K562 (cell line): Measurements from ENCODE around the gene MPRIP. TPM values are rescaled to one million over a fixed set of nuclear protein-coding genes. Genes with fewer than 3 reads are reported as not detected.

Experiments used
- ATAC-seq: fragments of 200-7000 bp; cut with Tn5 transposase; 3 replicates; pipeline ENCODE4 v1.9.1; 2020; ENCODE audit warnings: moderate library complexity
- BruUV-seq: library from RNA; stranded (reverse); fragments of 400-500 nt; replicated peaks from 2 replicates; lab custom pipeline; 2021; lab: Mats Ljungman, UMichigan
- CTCF ChIA-PET: fragments of 300-600 bp; formaldehyde crosslinking; extraction: SDS; loops from one replicate; lab custom pipeline; 2021; ENCODE audit warnings: low intra/inter-chr PET ratio; lab: Yijun Ruan, JAX
- POLR2A ChIA-PET: fragments of 300-600, 350-650 bp; sonication (Branson Sonifier 250); formaldehyde crosslinking; extraction: SDS; loops from one replicate; lab custom pipeline; 2021; ENCODE audit warnings: antibody characterized with exemption, inconsistent platforms; lab: Yijun Ruan, JAX
- DNase-seq, 4 experiments: peaks; one replicate each; pipeline versions ENCODE4 v3.0.0 to v3.0.0-alpha.2; 2011 to 2018; ENCODE audit warnings: low spot score in 3 of 4, mixed read lengths in 3 of 4; ENCODE audit errors: extremely low read depth in 1 of 4
- FAIRE-seq: peaks from 2 replicates; lab custom pipeline; 2011; peaks lifted over from hg19 to GRCh38; lab: Jason Lieb, UNC
- H2AFZ ChIP-seq: 2 replicates; pipeline ENCODE4 v1.6.0; 2011; ENCODE audit warnings: low read depth, low read length, control low read depth, inconsistent platforms
- H3K27ac ChIP-seq: fragments of 200-600 bp; 3 replicates; pipeline ENCODE4 v1.8.0; 2011; ENCODE audit warnings: low read depth, mild to moderate bottlenecking, control low read depth, inconsistent platforms, low read length, moderate library complexity, mixed read lengths; ENCODE audit errors: extremely low read depth
- H3K27me3 ChIP-seq, 2 experiments: fragments of 300-600 bp in 1 of 2; 2 replicates in 1 of 2; 3 replicates in 1 of 2; pipeline versions ENCODE4 v1.6.0 to v1.8.0; 2011; ENCODE audit warnings: inconsistent platforms in 2 of 2, low read length in 2 of 2, mild to moderate bottlenecking in 1 of 2, mixed read lengths in 1 of 2, moderate library complexity in 1 of 2; ENCODE audit not compliant: control insufficient read depth in 2 of 2, insufficient read depth in 2 of 2
- H3K36me3 ChIP-seq: fragments of 300-600 bp; 3 replicates; pipeline ENCODE4 v1.8.0; 2011; ENCODE audit warnings: mild to moderate bottlenecking, low read length, inconsistent platforms; ENCODE audit not compliant: control insufficient read depth, insufficient read depth
- H3K4me1 ChIP-seq, 2 experiments: fragments of 200-600 bp in 1 of 2; replicated peaks in 1 of 2; 2 replicates in 1 of 2; 3 replicates in 1 of 2; pipeline versions ENCODE4 v1.5.1 to v1.8.0; 2011; ENCODE audit warnings: inconsistent platforms in 2 of 2, low read length in 2 of 2, mild to moderate bottlenecking in 1 of 2, mixed read lengths in 1 of 2, moderate library complexity in 1 of 2; ENCODE audit not compliant: control insufficient read depth in 2 of 2, insufficient read depth in 2 of 2
- H3K4me2 ChIP-seq: 2 replicates; pipeline ENCODE4 v1.6.1; 2011; ENCODE audit warnings: low read length, control low read depth, inconsistent platforms, mixed read lengths; ENCODE audit not compliant: insufficient read depth
- H3K4me3 ChIP-seq: fragments of 200-600 bp; sonication (generic), shearing (Covaris generic); 2 replicates; pipeline ENCODE4 v1.5.1; 2016; ENCODE audit warnings: control low read depth, inconsistent platforms
- H3K79me2 ChIP-seq: fragments of 200-600 bp; 3 replicates; pipeline ENCODE4 v1.8.0; 2011; ENCODE audit warnings: low read length, inconsistent platforms; ENCODE audit not compliant: control insufficient read depth, insufficient read depth
- H3K9ac ChIP-seq, 2 experiments: 2 replicates each; pipeline versions ENCODE4 v1.6.0 to v1.6.1; 2011; ENCODE audit warnings: low read depth in 2 of 2, low read length in 2 of 2, control low read depth in 1 of 2, inconsistent platforms in 1 of 2, mild to moderate bottlenecking in 1 of 2, mixed read lengths in 1 of 2; ENCODE audit not compliant: insufficient read depth in 1 of 2
- H3K9me1 ChIP-seq: one replicate; pipeline ENCODE4 v1.6.0; 2011; ENCODE audit warnings: inconsistent platforms, mild to moderate bottlenecking, low read length, moderate library complexity; ENCODE audit not compliant: control insufficient read depth, insufficient read depth
- H3K9me3 ChIP-seq: replicated peaks from 2 replicates; pipeline ENCODE4 v1.5.1; 2011; ENCODE audit warnings: low read depth, low read length, inconsistent platforms; ENCODE audit not compliant: control insufficient read depth, insufficient read depth
- H4K20me1 ChIP-seq: replicated peaks from 2 replicates; pipeline ENCODE4 v1.6.1; 2011; ENCODE audit warnings: low read length, inconsistent platforms, mixed read lengths; ENCODE audit not compliant: control insufficient read depth, insufficient read depth
- CBFA2T3 ChIP-seq: fragments of 450-650 bp; IDR thresholded peaks from 2 replicates; pipeline ENCODE4 v1.6.1; 2017
- NFATC3 ChIP-seq: fragments of 450-650 bp; IDR thresholded peaks from 2 replicates; pipeline ENCODE4 v1.6.1; 2017; ENCODE audit warnings: mild to moderate bottlenecking
- POLR2B ChIP-seq: fragments of 450-650 bp; IDR thresholded peaks from 2 replicates; pipeline ENCODE4 v1.6.1; 2018; ENCODE audit warnings: low read depth; ENCODE audit not compliant: partially characterized antibody
- RBM14 ChIP-seq: fragments of 200-400 bp; formaldehyde crosslinking; IDR thresholded peaks from 2 replicates; pipeline ENCODE4 v1.6.1; 2018; ENCODE audit warnings: low read depth, mild to moderate bottlenecking, low read length, moderate library complexity, borderline replicate concordance; ENCODE audit not compliant: insufficient read depth
- YY1 ChIP-seq, 3 experiments: IDR thresholded peaks; 2 replicates each; pipeline ENCODE4 v1.6.1; 2011; ENCODE audit warnings: low read length in 2 of 3, mild to moderate bottlenecking in 2 of 3, moderate library complexity in 2 of 3, borderline replicate concordance in 1 of 3, control low read depth in 1 of 3, low read depth in 1 of 3; ENCODE audit not compliant: insufficient read depth in 3 of 3, insufficient replicate concordance in 2 of 3, control insufficient read depth in 1 of 3, insufficient read length in 1 of 3; ENCODE audit errors: extremely low read depth in 1 of 3
- WGBS: fragments of 100-300 bp; shearing (Covaris generic); methylation state at CpG from one replicate; pipeline ENCODE4 v1.1.6; 2016; ENCODE audit warnings: low coverage, mixed read lengths; ENCODE audit not compliant: insufficient coverage; ENCODE audit errors: missing lambda C conversion rate; 5-methylcytosine and 5-hydroxymethylcytosine counted together
- in situ Hi-C: fragments of 300-500 bp; cut with MboI; formaldehyde crosslinking; loops from 4 replicates; pipeline ENCODE4 v1.15.0; 2018; ENCODE audit warnings: inconsistent platforms, mixed read lengths
- intact Hi-C: fragments of 100-400 bp; cut with micrococcal nuclease; formaldehyde crosslinking; loops from 2 replicates; pipeline ENCODE4 v1.14.2; 2022
- polyA plus RNA-seq, 8 experiments: library from polyadenylated mRNA; depleted of rRNA in 4 of 8; stranded (reverse) in 5 of 8; unstranded in 3 of 8; fragments of >200 nt; fragmentation: Nextera tagmentation in 2 of 8; fragmentation: Illumina TruSeq in 1 of 8; extraction: Ambion mirVana in 2 of 8; extraction: Trizol in 1 of 8; gene quantifications; 2 replicates each; pipeline versions ENCODE4 v1.2.1 to v1.2.3, GENCODE V29; 2011 to 2014; ENCODE audit warnings: inconsistent platforms in 1 of 8, missing spikeins in 1 of 8
- total RNA-seq, 7 experiments: library from RNA; depleted of rRNA in 6 of 7; stranded (reverse); fragments of >200 nt in 6 of 7; fragmentation: Illumina TruSeq in 2 of 7; extraction: Trizol in 2 of 7; gene quantifications; 2 replicates each; pipeline versions ENCODE4 v1.2.1 to v1.2.3, GENCODE V29; 2011 to 2021; ENCODE audit warnings: low replicate concordance in 1 of 7
- TF ChIP-seq, protein P1 (sequence below), 2 experiments: fragments of 450-650 bp; formaldehyde crosslinking in 1 of 2; IDR thresholded peaks; 2 replicates each; pipeline versions ENCODE4 v1.4.0 to v1.6.1; 2014 to 2020; ENCODE audit warnings: mild to moderate bottlenecking in 2 of 2, borderline replicate concordance in 1 of 2, low read depth in 1 of 2
- TF ChIP-seq, protein P2 (sequence below): fragments of 450-650 bp; IDR thresholded peaks from 2 replicates; pipeline ENCODE4 v1.6.1; 2016; ENCODE audit warnings: antibody characterized with exemption
- TF ChIP-seq, protein P3 (sequence below): fragments of 250-450 bp; sonication (Bioruptor Pico); IDR thresholded peaks from 2 replicates; pipeline ENCODE4 v1.4.0; 2020; ENCODE audit warnings: mild to moderate bottlenecking, moderate library complexity

Gene MPRIP
- total and polyA plus RNA-seq, 9 of the 15 experiments (the other 6 are each of a cell fraction or from before 2014, with no cell fraction given): 10.0 to 72.6 (median 30.1) TPM

DNA sequence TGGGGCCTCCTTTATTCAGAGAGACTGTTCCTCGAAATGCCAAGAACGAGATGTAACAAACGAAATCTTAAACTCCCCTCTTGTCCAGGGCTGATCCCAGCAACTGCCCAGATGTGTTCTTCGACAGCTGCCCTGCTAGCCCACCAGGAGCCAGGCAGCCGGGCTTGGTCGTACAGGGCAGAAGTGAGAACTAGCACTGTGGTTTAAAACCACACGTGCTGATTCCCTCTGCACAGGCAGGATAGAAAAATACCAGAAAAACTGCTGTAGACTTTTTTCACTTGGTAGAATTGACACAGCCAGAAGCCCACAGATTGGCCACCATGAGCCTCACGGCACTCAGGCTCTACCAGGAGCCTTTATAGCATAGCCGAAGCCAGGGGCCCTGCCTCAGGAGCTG is 130.7 kb downstream of the MPRIP start:
- no peak for FAIRE-seq
- Histone ChIP-seq H3K9me3 (no peaks in the 10 kb centered on the region), H4K20me1 (no peaks in the 10 kb centered on the region), H3K27me3 (no peaks in the 10 kb centered on the region), H3K4me1 (peaks cover 7 to 14% of the 10 kb centered on the region in 2 experiments; a peak in 4 of 5 replicates), H2AFZ (no peak overlapping the region), H3K27ac (no peak overlapping the region), H3K79me2 (no peaks in the 10 kb centered on the region), H3K4me3 (no peak overlapping the region), H3K36me3 (peaks cover 48% of the 10 kb centered on the region; the same call in 2 of the 3 replicates), H3K4me2 (no peak overlapping the region), H3K9ac (peak overlapping the region in 1 of 2 experiments; percentile 68; a peak in 1 of 4 replicates), H3K9me1 (no peaks in the 10 kb centered on the region)
- no peak for ATAC-seq
- 99% methylated on average over 8 of the region's 9 CpGs for WGBS
- in situ Hi-C loops (no loop called here), intact Hi-C loops (no loop called here)
- DNase-seq: no peak
- ChIA-PET CTCF (no interaction called here), POLR2A (interaction anchor here (0.6 to 1.6 kb wide), 2 partner anchors 9 to 16 kb away, joined by 3 to 4 read pairs; no protein-coding TSS in a partner anchor)
- no TSS peak for BruUV-seq
- TF ChIP-seq, protein P1, sequence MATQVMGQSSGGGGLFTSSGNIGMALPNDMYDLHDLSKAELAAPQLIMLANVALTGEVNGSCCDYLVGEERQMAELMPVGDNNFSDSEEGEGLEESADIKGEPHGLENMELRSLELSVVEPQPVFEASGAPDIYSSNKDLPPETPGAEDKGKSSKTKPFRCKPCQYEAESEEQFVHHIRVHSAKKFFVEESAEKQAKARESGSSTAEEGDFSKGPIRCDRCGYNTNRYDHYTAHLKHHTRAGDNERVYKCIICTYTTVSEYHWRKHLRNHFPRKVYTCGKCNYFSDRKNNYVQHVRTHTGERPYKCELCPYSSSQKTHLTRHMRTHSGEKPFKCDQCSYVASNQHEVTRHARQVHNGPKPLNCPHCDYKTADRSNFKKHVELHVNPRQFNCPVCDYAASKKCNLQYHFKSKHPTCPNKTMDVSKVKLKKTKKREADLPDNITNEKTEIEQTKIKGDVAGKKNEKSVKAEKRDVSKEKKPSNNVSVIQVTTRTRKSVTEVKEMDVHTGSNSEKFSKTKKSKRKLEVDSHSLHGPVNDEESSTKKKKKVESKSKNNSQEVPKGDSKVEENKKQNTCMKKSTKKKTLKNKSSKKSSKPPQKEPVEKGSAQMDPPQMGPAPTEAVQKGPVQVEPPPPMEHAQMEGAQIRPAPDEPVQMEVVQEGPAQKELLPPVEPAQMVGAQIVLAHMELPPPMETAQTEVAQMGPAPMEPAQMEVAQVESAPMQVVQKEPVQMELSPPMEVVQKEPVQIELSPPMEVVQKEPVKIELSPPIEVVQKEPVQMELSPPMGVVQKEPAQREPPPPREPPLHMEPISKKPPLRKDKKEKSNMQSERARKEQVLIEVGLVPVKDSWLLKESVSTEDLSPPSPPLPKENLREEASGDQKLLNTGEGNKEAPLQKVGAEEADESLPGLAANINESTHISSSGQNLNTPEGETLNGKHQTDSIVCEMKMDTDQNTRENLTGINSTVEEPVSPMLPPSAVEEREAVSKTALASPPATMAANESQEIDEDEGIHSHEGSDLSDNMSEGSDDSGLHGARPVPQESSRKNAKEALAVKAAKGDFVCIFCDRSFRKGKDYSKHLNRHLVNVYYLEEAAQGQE (IDR thresholded peaks at IDR 0.05; ENCODE audit: borderline replicate concordance): no peak
- TF ChIP-seq, protein P1 (CRISPR knock-in tag; IDR thresholded peaks at IDR 0.05; ENCODE audit: low read depth): no peak
- TF ChIP-seq, protein P2, sequence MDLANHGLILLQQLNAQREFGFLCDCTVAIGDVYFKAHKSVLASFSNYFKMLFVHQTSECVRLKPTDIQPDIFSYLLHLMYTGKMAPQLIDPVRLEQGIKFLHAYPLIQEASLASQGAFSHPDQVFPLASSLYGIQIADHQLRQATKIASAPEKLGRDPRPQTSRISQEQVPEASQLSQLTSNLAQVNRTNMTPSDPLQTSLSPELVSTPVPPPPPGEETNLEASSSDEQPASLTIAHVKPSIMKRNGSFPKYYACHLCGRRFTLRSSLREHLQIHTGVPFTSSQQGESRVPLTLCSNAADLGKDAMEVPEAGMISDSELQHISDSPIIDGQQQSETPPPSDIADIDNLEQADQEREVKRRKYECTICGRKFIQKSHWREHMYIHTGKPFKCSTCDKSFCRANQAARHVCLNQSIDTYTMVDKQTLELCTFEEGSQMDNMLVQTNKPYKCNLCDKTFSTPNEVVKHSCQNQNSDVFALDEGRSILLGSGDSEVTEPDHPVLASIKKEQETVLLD: no peak
- TF ChIP-seq POLR2B (no peak), YY1 (IDR thresholded peaks at IDR 0.05; ENCODE audit: borderline replicate concordance in 1 of 3, control insufficient read depth in 1 of 3, extremely low read depth in 1 of 3, insufficient read depth in 3 of 3, insufficient read length in 1 of 3, insufficient replicate concordance in 2 of 3, low read depth in 1 of 3, low read length in 2 of 3) (no peak), CBFA2T3 (no peak), NFATC3 (no peak), RBM14 (no peak)
- TF ChIP-seq, protein P3, sequence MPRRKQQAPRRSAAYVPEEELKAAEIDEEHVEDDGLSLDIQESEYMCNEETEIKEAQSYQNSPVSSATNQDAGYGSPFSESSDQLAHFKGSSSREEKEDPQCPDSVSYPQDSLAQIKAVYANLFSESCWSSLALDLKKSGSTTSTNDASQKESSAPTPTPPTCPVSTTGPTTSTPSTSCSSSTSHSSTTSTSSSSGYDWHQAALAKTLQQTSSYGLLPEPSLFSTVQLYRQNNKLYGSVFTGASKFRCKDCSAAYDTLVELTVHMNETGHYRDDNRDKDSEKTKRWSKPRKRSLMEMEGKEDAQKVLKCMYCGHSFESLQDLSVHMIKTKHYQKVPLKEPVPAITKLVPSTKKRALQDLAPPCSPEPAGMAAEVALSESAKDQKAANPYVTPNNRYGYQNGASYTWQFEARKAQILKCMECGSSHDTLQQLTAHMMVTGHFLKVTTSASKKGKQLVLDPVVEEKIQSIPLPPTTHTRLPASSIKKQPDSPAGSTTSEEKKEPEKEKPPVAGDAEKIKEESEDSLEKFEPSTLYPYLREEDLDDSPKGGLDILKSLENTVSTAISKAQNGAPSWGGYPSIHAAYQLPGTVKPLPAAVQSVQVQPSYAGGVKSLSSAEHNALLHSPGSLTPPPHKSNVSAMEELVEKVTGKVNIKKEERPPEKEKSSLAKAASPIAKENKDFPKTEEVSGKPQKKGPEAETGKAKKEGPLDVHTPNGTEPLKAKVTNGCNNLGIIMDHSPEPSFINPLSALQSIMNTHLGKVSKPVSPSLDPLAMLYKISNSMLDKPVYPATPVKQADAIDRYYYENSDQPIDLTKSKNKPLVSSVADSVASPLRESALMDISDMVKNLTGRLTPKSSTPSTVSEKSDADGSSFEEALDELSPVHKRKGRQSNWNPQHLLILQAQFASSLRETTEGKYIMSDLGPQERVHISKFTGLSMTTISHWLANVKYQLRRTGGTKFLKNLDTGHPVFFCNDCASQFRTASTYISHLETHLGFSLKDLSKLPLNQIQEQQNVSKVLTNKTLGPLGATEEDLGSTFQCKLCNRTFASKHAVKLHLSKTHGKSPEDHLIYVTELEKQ: no peak
